Lung microvascular endothelial cell (primary cell): ENCODE results near the gene PPP1R12A. TPM values are rescaled to one million over a fixed set of nuclear protein-coding genes. Genes with fewer than 3 reads are reported as not detected.

ENCODE experiments used
- DNase-seq, 2 donors: peaks; one replicate each; pipeline versions ENCODE4 v3.0.0 to v3.0.0-alpha.2; 2010; ENCODE audit warnings: low read depth in 2 of 2
- total RNA-seq: library from RNA; depleted of rRNA; stranded (reverse); fragments of >200 nt; gene quantifications from 2 replicates; pipeline ENCODE4 v1.2.1, GENCODE V29; 2014

PPP1R12A gene
- total RNA-seq, 1 donor from 2014 or later, result 66.9 TPM

DNA sequence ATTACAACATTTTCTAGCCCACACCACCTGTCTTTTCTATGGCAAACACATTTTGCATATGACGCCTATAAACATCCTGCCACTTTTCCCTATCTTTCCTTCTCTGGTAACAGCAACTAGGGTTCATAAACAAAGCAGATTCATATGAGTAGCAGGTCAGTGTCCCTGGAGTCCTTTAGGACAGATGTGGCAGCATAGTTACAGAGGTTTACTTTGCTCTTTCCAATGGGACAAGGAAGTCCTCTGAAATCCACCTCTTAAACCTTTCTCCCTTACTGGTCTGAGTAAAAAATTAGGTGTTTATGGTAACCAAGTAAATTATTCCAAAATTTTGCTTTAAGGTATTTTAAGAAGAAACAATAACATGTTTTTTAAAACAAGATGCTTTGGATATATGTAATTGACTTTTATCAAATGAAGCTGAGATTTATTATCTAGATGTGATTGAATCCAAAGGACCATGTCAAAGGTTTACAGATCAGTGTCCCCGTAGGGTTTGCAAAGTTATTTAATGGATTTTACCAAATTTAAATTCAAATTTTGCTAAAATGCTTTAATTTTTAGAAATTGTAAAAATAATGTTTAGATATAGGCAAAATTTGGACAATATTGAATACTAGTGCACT, 164.9 kb downstream of the PPP1R12A start:
- no peak for DNase-seq

DNA sequence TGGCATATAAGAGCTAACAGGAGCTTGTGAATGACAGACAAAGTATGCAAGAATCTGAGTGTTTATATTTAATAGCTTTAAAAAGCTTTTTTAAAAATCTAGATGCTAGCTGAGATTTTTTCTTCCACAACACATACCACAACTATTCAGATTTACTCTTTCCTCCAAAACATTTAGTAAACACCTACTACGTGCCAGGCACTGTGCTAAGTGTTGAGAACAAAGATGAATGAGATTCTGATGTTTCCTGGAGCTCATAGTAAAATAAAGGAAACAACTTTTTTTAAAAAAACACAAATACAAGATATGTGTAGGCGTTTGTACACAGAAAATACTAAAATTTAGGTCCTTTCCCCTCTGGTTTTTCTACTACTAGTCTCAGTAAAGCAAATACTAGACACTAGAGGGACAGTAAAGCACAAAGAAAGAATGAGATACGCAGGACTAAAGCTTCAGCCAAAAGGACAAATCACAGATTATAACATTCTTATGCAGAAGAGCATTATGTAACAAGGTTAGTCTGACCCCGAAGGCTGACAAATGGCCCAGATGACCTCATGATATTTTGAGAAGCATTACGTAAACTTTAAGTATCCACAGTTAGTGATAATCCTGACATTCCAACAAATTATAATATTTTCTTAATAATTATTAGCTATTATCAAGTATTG, 165.6 kb downstream of the PPP1R12A start:
- no peak for DNase-seq

DNA sequence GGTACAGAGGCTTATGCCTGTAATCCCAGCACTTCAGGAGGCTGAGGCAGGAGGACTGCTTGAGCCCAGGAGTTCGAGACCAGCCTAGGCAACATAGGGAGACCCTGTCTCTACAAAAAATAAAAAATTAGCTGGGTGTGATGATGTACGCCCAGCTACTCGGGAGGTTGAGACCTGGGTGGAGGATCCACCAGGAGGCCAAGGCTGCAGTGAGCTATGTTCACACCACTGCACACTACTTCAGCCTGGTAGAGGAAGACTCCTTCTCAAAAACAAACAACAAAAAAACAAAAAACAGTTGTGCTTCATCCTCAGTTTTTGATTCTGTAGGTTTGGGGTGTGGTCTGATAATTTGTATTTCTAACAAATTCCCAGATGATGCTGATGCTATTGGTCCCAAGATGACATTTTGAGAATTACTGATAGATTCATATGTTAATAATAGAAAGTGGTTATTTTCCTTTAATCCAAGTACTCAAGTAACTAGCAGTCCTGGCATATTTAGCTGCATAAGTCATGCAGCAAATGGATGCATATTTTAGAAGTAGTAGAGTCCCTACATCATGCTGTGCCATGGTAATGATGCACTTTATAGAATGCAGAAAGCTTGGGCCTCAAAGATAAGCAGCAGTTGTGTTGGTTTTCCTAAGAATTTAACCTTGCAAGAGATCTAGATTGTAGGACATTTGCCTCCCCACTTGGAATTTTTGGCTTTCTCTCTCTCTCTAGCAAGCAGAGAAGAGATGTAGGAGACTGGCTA, 168.0 kb downstream of the PPP1R12A start:
- DNase-seq, result no peak

DNA sequence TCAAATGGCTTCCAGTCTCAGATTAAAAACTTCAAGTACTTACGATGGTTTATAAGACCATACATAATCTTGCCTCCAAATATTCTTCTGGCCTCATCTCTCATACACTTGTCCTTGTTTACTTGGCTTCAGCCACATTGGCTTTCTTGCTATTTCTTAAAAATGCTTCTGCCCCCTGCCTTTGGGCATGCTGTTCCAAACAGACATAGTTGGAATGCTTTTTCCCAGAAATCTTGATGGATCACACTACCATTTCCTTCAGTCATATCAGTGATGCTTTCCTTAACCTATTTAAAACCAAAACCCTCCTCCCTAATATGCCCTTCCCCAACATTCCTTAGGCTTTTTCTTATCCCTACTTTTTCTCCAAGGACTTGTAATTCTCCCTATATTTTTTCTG, 169.7 kb downstream of the PPP1R12A start:
- no peak for DNase-seq

DNA sequence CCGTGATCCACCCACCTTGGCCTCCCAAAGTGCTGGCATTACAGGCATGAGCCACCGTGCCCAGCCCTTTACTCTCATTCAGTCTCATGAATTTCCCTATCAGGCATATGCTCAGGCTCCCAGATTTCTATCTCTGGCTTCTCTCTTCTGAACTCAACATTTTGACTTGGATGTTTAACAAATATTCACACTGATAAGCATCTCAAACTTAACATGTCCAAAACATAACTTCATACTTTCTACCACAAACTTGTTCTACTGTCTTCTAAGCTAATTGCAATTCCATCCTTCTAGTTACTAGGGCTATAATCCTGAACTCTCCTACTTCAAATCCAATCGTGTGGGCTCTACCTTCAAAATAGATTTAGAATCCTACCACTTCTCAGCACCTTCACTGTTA, 170.3 kb downstream of the PPP1R12A start:
- no peak for DNase-seq

DNA sequence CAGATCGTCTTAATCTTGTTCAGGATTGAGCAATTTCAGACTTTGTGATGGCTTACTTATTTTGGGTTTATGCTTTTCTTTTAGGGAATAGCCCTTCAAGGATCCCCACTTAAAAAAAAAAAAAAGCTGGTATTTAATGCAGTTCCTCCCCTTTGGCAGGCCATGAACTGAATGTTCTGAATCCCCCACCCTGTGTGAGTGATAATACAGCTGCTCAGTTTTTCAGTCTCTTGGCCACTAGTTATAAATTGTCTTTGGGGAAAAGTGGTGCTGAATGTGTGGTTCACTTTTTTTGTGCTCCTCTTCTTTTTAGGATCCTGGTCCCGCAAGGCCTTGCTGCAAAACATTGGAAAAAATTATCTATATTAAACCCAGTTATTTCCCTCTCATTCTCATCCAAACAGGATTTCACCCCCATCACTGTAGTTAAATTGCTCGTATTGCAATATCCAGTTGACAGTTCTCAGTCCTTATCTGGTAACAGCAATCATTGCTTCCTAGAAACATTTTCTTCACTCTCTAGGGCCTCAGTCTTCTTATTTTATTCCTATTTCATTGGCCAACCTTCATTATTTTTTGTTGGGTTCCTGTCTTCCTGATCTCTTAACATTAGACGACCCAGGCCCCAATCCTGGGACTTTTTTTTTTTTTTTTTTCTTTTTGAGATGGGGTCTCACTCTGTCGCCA, 171.0 kb downstream of the PPP1R12A start:
- no peak for DNase-seq

DNA sequence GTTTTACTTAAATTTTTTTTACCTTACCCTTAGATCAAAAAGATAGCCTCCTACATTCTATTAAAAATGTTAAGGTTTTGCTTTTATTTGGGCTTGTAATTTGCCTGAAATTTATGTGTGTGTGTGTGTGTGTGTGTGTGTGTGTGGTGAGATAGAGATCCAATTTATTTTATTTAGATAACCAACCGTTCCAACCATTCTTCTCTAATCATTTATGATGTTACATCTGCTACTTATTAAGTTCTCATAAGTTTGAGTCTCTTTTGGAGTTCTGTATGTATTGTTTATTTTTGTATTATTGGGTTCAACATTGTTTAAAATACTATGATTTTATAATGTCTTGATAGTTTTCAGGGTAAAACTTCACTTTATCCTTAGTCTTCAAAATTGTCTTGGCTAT, 173.6 kb downstream of the PPP1R12A start:
- DNase-seq, result no peak

DNA sequence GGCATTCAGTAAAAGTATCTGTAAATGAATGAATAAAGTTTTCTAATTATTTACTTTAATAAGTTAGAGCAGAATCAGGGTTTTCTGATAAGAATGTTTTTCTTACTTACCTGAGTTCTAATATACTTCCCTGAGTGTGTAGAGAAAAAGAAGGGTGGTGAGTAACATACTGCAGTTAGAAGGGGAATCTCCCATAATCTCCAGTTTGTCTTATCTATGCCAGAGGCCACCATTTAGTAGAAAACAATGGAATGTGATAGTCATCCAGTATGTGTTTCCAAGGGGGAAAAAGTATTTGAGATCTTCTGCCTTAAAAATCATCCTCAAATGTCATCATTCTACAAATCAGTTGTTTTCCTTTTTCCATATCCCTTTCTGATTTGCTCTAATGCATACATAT, 187.6 kb downstream of the PPP1R12A start:
- DNase-seq, result no peak

DNA sequence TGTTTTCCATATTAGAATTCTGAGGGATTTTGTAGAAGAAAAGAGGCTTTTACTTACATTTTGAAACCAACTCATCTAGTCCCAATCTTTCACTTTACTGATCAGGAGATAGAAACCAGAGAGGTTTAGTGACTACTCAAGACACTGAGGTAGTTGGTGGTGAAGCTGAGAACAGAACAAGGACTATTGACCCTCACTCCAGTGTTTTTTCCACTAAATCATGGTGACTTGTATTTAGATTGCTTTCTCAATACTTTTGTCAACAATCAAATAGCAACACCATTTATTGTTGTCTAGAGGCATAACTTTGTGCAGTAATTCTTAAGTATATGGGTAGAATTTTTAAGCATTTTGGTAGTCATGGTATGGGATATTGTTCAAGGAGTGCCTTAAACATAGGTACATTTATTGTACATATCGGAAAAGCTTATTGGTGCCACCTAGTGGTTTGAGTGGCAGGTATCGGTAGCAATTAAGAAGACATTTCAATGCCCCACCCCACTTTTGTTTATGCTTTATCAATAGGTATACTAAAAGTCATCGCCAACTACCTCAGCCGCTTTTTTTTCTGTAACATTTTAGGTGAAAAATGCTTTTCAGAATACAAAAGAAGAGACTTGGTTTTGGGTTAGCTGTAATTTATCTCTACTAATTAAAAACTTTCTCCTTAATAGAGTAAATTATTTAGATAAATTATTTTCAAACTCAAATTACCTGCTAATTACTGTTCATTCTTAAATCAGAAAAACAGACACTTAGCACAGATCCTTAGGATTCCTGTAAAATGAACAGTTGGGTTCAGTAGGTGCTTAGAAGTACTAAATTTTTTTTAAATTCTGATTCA, 196.8 kb downstream of the PPP1R12A start:
- DNase-seq, result peak; percentile 80 to 82

DNA sequence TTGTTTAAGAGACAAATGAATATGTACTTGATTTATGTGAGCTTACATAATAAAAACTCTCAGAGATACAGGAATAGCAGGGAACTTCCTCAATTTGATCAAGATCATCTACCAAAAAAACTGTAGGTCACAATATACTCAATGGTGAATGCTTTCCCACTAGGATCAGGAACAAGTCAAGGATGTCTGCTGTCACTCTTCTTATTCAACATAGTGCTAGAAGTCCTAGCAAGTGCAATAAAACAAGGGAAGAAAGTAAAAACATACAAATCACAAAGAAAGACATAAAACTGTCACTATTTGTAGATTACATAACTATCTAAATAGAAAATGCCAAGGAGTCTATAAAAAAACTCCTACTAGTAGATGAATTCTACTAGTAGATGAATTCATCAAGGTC, 202.3 kb downstream of the PPP1R12A start:
- DNase-seq, result no peak

DNA sequence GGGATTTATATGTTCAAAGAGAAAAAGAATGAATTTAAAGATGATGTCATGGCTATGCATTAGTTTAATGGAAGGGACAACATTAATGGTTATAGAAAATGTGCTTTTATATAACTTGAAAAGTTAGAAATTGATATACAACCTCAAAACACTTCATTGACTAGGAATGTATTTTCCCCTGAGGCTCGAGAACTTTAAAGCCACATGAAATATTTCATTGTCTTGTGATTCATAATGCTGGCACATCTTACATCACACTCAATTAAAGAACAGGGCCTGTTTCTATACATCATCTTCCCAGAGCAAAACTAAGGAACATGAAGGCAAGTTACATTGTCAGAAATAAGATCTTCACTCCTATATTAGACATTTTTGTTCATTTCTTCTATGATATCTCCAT, 208.9 kb downstream of the PPP1R12A start:
- DNase-seq, result peak in 1 of 2 donors; percentile 6

Other genes starting within 250 kb of the PPP1R12A start
- gene PAWR, start 244.1 kb downstream of the PPP1R12A start, total RNA-seq, result 49.3 and 128 TPM in 2 replicates
- under 0.01 and 0.44 TPM in 2 replicates for gene OTOGL, start 164.4 kb upstream of the PPP1R12A start, total RNA-seq